Measurements from ENCODE around the gene TVP23B. TPM values are rescaled to one million over a fixed set of nuclear protein-coding genes. Genes with fewer than 3 reads are reported as not detected.

TVP23B gene
- total RNA-seq (2022; extraction: Qiagen RNA extraction) = 60.4 to 72.1 TPM (median 63.8 TPM) in 5 replicates

DNA sequence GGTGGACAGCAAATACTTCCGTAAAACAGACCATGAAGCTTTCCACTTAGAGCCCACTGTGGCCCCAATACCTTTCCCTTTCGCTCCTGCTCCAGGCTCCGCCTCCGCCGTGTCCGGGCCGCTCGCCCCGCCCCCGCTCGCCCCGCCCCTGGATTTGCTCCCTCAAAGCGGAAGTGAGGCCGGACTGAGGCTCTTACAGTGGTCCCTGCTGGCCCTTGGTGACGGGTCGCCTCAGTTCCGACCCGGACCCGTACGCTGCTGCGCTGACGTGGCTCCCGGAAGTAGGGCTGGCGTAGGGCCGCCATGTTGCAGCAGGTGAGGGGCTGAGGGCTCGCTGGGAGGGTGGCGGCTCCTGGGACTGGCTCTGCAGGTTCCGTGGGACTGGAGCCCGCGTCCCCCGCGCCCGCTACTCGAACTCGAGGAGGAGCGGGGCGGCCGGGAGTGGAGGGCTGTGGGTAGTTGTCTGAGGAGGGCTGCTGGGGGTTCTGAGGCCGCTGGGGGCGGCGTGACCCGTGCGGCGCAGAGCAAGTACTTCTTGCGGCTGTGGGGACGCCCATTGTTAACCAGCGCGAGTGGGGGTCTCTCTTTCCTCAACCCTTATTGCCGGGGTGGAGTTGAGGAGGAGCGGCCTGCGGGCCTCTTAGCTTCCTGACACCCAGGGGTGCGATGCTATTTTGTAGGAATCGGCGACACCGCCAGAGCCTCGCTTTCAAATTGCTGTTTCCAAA is at the start of gene TVP23B:
TSS of gene TVP23B (plus strand) at position 193 of the 728 bp plus-strand sequence. CDS start at position 304, 111 bp downstream.

GRCh38 chr17:18743699-18744421 is 37.1 kb upstream of the TVP23B start, which contains the start of gene FBXW10:
FBXW10 (plus strand) TSS chr17:18744054; CDS start chr17:18744245, 191 bp downstream.

Other genes starting within 250 kb of the TVP23B start
- not detected in 5 replicates for gene TBC1D28, start 136.8 kb upstream of the TVP23B start, total RNA-seq (2022; extraction: Qiagen RNA extraction)
- 2.4 to 4.8 TPM (median 4.0 TPM) in 5 replicates for gene FOXO3B, start 98.9 kb upstream of the TVP23B start, total RNA-seq (2022; extraction: Qiagen RNA extraction)
- gene FBXW10, start 37.1 kb upstream of the TVP23B start, total RNA-seq (2022; extraction: Qiagen RNA extraction) = 0.61 to 1.7 TPM (median 1.0 TPM) in 5 replicates
- 40.2 to 43.6 TPM (median 42.3 TPM) in 5 replicates for gene PRPSAP2, start 76.9 kb downstream of the TVP23B start, total RNA-seq (2022; extraction: Qiagen RNA extraction)
- gene SLC5A10, start 171.0 kb downstream of the TVP23B start, total RNA-seq (2022; extraction: Qiagen RNA extraction) = 0.12 to 0.26 TPM (median 0.21 TPM) in 5 replicates
- 26.2 to 39.4 TPM (median 35.6 TPM) in 5 replicates for gene FAM83G, start 223.6 kb downstream of the TVP23B start, total RNA-seq (2022; extraction: Qiagen RNA extraction)